GM21526 (cell line): ENCODE measurements around the gene PSMB8.
"Not testable (repeated sequence)": the region's sequence is repeated elsewhere in the genome, so short reads cannot be mapped to it uniquely, and the experiment has no call there.

Experiments
- ATAC-seq: cut with Tn5 transposase; IDR thresholded peaks from one replicate; pipeline ENCODE4 v1.9.1; 2021; ENCODE audit warnings: moderate library complexity; ENCODE audit not compliant: unreplicated experiment, low FRiP score

PSMB8 gene

DNA sequence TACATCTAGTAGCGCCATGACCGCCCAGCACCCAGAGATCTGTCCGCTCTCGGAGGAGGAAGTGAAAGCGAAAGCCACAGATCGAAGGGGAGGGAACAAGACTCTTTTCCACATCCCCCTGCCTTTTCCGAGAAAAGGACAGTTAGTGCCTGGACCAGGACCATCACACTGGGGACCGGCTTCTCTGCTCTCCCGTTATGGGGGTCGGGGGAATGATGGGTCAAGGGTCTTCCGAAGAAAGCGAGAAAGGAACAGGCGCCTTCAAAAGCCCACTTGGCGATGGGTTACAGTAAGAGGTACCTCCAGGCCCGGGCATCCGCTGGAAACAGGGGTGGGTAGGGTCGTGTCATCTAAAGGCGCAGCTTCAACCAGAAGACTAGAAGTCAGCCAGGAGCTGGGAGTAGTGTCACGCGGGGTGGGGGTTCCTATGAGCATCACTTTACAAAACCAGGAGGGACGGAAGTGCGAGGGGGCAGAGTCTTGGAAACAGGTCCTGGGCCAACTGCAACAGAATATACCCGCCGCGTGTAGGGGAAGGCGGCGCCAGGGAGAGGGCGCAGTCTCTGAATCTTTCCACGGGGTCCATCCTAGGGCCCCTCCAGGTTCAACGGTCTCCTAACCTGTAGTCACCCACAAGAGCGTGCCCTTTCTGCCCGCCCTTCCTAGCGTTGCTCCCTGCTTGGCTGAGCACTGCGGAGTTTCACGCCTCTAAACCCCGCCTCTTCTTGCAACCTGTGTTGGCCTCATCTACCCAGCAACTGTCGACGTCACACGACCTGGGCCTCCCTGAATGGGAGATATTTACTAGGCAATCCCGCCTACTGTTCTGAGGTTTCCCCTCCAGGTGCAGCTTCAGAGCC lies at the start of gene PSMB8:
Gene PSMB8, minus strand, starts transcription at position 69 of the 860 bp plus-strand sequence. Its CDS starts 51 bp downstream, at position 18.
- ATAC-seq: peak; percentile 61

DNA sequence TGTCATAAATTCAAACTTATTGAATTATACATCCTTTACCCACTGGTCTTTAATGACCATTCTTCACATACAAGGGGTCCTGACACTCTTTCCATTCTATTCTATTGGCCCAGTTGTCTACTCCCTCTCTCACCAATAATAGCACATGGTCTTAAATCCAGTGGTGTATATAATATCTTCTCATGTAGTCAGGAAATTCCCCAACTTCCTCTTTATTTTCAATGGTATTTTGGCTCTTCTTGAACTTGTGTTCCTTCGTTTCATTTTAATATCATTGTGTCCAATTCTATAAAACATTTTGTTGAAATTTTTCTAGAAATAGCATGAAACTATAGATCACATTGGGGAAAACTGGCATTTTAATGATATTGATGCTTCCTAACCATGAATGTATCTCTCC lies 47.0 kb upstream of the PSMB8 start:
- no peak for ATAC-seq

DNA sequence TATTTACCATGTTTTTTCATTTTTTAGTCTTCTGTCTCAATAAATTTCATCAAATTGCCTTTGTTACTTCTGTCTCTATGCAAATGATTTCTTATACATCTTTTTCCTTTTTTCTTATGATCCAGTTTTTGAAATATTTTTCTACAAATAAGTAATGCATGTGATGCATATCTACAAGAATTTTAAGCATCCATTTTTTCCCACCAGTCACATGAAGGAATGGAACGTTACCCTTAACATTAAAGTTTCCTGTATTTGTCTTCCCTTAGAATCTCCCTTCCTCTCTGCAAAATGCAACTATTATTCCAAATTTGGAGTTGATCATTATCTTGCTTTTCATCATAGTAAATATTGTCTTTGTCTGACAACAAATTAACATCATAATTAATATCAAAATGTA lies 45.7 kb upstream of the PSMB8 start:
- ATAC-seq: no peak

DNA sequence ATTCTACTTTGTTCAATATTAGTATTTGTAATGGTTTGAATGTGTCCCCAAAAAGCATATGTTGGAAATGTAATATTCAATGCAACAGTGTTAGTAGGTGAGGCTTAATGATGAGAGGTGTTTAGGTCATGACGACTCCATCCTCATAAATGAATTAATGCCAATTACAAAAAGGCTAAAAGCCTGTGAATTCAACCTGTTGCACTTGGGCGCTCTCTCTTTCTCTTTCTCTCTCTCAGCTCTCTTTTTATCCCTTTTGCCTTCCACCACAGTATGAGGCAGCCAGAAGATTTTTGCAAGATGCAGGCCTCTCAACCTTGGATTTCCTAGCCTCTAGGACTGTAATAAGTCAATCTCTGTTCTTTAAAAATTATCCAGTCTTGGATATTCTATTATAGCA lies 44.7 kb upstream of the PSMB8 start:
- no peak for ATAC-seq

DNA sequence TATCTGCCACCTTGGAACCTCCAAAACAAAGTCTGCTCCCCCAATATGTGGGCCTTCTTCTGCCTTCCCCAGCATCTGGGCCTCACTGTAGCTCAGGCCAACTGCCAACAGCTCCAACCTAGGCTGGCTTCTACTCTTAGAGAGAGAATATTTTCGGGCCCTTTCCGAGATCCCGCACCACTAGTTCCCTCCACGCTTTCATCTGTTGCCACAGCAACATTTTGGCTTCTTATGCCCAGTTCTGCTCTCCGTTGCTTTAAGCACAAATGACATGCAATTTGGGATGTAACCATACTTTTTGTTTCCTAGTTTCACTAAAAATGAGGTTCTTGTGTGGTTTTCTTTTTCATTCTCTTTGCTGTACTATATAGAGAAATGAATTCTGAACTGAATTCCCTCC lies 43.8 kb upstream of the PSMB8 start:
- ATAC-seq: no peak

DNA sequence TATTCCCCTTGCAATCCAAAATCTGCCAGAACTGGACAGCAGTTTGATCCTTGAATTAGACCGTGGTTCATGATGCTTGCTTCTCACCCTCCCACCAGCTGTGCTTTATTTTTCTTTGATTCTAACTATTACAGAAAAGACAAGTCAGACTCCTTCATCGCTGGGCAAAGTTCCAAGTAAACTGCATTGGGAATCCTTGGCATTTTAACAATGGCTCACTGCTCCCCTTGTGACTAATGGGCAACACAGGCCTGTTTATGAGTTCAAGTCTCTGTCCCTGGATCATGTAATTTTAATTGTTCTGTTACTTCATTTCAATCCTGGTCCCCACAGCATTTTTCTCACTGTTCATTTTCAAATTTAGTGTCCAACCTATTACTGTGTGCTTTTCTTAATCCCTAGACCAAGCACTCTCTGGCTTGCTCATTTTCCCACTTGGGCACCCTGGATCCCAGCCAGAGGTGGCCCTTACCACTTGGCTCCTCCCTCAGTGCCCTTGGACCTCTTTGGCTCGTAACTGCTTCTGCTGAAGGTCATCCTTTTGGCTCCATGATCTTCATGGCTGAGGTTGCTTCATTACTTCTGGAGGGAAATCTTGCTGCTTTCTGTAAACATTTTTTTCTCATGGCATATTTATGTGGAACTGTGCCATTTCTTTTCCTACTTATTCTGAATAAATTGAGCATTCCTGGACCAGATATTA lies 43.0 kb upstream of the PSMB8 start:
- ATAC-seq: no peak

DNA sequence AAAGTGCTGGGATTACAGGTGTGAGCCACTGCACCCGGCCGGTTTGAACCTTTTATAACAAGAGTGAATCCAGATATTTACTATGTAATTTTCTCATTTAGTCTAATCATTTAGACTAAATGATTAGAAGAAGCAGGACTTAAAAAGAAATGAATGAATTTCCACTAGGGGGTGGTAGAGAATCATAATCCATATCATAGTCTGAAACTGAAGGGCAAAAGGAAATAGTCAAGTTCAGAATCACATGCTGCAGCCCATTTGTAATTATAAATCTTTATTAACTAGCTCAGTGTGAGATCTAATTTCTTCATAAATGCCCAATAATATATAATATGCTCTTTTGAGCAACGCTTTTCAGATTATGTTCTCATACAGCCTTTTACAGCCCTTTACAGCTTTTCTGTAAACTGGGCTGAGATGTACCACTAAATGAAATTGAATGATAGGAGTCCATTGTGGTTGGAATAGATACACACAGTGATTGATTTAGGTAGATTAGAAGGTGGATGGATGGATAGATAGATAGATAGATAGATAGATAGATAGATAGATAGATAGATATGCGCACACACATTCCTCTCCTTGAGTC lies 41.9 kb upstream of the PSMB8 start:
- ATAC-seq: no peak

DNA sequence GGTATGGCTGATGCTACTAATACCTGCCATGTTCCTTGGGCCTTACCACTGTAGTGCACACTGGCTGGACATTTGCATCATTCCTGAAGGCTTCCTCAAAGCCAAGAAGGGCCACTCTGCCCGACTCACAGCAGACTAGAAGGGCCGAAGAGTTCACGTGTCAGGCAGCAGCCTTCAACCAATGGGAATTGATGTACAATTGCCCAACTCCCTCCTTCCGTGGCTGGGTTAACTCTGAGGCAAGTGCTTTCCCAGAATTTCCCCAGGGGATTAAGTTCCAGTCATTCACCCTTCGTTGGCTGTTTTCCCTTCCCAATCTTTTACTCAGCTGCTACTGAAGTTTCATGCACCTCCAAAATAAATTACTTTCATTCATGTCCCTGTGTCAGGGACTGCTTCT lies 39.9 kb upstream of the PSMB8 start:
- ATAC-seq: no peak

DNA sequence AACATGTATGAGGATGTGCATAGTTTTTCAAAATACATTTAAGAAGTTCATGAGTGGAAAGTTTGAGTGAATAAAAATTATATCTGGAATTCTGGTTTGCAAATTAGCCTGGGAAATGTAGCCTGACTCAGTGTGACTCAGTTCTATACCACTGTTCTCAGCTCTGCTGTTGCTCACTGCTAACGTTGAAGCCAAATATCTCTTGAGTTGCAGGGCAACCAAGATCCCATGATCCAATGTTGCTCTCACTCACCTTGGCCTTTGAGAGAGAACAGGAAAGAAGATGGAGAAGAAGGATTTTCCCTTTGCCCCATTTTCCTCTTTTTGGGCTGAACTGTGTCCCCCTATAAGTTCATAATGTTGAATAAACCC lies 39.0 kb upstream of the PSMB8 start:
- ATAC-seq: no peak

DNA sequence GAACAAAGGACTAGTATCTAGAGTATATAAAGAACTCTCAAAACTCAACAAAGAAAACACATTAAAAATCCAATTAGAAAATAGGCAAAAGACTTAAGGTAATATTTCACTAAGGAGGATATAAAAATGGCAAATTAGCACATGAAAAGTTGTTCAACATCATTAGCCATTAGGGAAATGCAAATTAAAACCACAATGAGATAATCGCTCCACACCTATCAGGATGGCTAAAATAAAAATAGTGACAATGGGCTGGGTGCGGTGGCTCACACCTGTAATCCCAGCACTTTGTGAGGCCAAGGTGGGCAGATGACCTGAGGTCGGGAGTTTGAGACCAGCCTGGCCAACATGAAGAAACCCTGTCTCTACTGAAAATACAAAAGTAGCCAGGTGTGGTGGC lies 37.1 kb upstream of the PSMB8 start:
- not testable (repeated sequence) for ATAC-seq

DNA sequence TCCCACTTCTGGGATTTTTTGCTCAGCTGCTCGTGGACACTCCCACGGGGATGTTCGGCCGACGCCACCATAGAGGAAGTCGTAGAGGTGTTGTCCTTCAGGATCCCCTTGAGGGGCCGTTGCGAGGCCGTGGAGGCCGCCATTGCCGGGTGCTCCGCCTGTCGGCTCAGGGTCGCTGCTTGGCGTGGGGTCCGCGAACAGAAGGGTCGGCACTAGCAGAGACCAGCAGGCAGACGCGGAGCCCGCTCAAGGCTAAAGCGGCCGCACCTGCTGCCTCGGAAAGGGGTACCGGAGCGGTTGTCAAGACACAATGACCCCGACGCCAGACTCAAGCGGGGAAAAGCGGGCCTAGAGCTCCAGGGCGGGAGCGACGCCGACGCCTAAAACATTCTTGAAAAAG lies 35.8 kb upstream of the PSMB8 start:
- no peak for ATAC-seq

DNA sequence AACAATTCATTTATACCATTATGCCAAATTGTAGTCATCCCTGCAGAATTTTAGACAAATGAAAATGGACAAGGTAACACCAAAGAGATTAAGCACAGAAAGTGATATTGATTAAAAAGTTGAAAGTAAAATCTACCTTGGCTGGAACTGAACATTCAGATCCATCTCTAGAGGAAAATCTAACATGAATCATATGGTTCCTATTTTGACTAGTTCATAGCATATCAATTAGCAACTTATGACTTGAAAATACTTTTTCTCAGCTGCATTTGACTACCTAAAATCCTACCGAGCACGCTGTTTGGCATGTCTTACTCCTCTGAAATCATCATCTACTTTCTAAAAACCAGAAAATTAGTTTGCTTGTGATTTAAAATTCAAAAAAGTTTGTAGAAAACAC lies 32.8 kb upstream of the PSMB8 start:
- ATAC-seq: no peak

DNA sequence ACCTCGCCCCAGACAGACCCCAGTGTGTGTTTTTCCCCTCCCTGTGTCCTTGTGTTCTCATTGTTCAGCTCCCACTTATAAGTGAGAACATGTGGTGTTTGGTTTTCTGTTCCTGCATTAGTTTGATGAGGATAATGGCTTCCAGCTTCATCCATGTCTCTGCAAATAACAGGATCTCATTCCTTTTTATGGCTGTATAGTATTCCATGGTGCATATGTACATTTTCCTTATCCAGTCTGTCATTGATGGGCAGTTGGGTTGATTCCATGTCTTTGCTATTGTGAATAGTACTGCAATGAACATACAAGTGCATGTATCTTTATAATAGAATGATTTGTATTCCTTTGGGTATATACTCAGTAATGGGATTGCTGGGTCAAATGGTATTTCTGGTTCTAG lies 30.1 kb upstream of the PSMB8 start:
- not testable (repeated sequence) for ATAC-seq

DNA sequence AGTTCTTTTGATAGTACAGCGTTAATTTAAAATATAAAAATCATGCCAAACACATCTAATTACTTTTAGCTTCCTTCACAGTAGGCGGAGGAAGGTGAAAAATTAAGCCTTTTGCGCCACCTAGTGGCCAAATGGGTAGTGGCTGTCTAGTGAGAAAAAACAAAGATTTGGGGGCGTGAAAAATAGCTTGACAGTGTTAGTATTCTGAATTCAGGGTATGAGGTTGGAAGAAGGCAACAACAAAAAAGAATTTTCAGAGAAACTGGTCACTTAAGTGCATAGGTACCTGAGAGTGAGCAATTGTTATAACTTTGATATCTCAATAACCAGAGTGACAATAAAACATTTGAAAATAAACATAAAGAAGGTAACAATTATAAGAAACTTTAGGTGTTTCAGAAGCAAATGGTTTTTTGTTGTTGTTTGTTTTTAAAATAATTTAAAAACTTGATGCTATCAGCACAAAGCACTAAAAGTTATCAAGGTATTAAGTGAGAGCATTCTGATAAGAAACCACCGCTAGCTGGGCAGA lies 24.5 kb upstream of the PSMB8 start:
- ATAC-seq: no peak

DNA sequence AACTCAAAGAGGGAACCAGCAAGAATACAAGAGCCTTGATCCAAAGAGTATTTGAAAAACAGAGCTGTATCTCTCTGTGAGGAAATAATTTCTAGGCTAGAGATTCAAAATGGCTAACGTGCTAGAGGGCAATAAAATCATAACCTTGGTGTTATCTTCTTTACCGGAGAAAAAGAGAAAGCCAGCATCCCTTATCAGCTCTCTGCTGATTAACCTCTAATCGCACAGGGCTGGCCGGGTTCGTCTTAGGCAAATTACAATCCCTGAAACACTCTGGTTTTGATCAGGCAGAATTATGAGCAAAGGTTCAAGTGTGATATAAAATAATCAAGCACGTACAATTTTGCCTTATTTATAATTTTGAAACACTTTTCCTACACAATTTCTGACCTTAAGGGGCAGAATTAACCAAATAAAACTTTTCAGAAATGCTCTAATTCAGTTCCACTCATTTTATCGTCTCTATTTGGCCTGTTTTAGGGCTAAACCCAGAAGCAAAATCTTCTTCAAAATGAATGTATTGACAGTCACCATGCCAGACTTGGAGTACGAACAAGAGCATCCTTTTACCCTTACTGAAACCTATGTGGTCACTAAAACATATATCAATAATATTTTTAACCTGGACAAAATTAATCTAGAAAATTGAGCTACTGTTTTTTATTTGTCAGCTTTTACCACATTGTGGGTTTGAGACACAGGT lies 23.9 kb upstream of the PSMB8 start:
- no peak for ATAC-seq

DNA sequence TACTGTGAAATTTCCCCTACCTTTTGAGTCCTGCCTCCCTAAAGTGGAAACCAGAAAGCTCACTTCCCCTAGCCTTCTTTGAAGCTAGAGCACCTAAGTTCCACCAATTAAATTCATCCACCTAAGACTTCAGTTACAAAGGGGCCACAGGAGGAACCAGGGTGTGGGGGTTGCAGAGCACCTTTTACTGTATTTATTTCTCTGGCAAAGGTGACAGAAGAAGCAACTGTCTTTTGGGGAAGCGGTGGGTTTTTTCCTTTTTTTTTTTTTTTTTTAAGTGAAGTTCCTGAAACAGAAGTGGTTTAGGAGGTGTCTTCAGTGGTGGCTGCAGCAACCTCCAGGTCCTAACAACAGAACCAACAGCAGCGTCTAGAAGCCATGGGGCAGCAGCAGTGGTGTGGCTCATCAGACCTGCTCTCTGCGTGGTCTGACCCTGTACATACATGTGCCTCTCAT lies 23.2 kb upstream of the PSMB8 start:
- ATAC-seq: no peak

DNA sequence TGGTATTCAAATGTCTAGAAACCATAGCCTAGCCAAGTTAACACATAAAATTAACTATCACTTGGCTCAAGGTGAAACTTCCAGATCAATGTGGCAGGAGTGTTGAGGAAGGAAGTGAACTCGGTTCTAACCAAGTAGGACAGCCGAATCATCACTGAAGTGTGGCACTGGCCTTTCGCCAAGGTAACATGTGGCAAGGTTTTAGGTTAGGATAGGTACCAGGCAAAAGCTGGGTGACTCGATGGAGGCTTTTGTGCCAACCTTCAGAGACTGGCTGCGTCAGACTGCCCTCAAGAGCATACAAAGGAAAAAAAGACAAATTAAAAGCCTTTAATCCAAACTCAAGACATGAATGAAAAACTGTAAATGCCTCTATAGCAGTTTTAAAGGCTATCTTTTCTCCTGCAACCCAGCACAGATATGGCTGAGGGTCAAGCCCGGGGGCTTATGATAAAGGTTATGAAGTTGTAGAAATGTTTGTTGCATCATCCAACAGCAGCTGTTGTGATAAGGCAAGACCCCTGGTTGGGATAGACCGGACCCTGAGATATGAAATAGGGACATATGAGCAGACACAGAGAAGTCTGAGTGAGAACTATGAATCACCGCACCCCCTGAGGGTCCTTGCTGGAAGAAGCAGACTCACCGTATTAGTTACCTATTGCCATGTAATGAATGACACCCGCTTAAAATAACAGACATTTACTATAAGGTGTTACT lies 22.0 kb upstream of the PSMB8 start:
- ATAC-seq: no peak

DNA sequence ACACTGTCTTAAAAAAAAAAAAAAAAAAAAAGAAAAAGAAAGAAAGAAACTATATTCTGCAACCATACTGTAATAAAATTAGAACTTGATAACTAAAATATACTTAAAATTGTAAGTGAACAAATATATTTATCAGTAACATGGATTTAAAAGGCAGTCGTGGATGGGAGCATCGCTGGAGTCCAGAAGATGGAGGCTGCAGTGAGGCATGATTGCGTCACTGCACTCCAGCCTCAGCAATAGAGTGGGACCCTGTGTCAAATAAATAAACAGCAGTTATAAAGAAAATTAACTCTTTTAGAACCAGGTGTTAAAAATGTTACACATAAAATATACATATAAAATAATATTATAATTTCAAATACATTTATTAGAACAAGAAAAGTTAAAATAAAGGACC lies 18.9 kb upstream of the PSMB8 start:
- ATAC-seq: no peak

DNA sequence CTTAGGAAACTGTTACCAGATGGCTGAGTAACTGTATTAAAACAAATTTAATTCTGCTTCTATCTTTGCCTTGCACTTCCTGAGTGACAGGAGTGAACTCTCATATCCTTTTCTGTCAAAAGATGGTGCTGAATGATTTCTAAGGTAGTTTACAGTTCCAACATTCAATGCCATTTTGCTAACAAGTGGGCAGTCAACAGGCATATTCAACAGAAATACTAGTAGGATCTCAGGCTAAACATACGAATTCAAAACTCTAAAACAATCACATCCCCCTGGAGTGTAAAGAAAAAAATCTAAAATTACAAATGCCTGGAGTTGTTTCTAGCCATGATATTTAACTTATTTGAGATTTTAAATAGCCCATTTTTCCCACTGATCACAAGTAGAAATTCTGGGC lies 16.8 kb upstream of the PSMB8 start:
- no peak for ATAC-seq

DNA sequence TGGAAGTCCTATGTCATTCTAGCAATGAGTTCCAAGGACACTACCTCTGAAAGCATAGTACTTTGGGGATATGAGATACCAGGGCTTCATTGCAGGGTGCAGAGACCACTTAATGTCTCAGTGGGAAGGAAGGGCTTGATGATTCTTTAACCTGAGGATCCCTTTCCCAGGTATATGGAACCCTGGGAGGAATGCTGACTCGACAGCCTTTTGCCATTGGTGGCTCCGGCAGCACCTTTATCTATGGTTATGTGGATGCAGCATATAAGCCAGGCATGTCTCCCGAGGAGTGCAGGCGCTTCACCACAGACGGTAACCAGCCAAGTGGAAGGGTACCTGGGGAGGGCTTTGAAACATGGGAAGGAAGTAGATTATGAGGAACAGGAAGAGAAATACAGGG lies 14.3 kb upstream of the PSMB8 start:
- no peak for ATAC-seq
